MM.1S (cell line): ENCODE measurements around the gene LRWD1.

Experiments used
- CTCF ChIP-seq: fragments of 300-600 bp; sonication (generic); IDR thresholded peaks from 2 replicates; pipeline ENCODE4 v1.5.1; 2016; ENCODE audit warnings: antibody characterized with exemption, low read length, mixed read lengths
- EZH2phosphoT487 ChIP-seq: fragments of 300-600 bp; sonication (generic); IDR thresholded peaks from 2 replicates; pipeline ENCODE4 v1.6.1; 2018; ENCODE audit warnings: antibody characterized with exemption, low read length

- TF ChIP-seq CTCF (peak; percentile 5; the same call in 1 of the 2 replicates), EZH2phosphoT487 (no peak)
Measured at GRCh38 chr7:102433219-102434038, 31.4 kb upstream of the LRWD1 start, which contains the start of gene ORAI2.
